COR-L47 (cell line): ENCODE data around the gene MPZL1.
A peak's percentile ranks its signal among the peaks of the same experiment; 100 is the strongest.
"Not testable (repeated sequence)": the region's sequence is repeated elsewhere in the genome, so short reads cannot be mapped to it uniquely, and the experiment has no call there.

Source experiments
- DNase-seq: peaks from one replicate; lab custom pipeline; 2025; lab: John Stamatoyannopoulos, UW

Gene MPZL1

DNA sequence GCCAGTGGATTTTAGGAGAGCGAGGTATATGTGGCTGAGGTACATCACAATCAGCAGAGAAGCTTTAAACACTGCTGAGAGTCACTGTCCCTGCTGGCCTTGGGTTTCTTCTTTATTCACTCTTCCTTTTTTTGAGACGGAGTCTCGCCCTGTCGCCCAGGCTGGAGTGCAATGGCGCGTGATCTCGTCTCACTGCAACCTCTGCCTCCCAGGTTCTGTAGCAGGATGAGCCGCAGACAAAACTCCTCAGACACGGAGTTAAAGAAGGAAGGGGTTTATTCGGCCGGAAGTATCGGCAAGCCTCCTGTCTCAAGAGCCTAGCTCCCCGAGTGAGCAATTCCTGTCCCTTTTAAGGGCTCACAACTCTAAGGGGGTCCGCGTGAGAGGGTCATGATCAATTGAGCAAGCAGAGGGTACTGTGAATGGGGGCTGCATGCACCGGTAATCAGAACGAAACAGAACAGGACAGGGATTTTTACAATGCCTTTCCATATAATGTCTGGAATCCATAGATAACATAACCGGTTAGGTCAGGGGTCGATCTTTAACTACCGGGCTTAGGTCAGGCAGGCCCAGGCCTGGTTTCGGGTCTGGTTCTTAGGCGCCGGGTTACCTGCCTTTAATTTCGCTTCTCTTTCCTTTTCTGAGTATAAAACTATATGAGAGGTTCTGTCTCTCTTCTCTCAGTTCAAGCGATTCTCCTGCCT lies 1.9 kb upstream of the MPZL1 start:
- DNase-seq = not testable (repeated sequence)

DNA sequence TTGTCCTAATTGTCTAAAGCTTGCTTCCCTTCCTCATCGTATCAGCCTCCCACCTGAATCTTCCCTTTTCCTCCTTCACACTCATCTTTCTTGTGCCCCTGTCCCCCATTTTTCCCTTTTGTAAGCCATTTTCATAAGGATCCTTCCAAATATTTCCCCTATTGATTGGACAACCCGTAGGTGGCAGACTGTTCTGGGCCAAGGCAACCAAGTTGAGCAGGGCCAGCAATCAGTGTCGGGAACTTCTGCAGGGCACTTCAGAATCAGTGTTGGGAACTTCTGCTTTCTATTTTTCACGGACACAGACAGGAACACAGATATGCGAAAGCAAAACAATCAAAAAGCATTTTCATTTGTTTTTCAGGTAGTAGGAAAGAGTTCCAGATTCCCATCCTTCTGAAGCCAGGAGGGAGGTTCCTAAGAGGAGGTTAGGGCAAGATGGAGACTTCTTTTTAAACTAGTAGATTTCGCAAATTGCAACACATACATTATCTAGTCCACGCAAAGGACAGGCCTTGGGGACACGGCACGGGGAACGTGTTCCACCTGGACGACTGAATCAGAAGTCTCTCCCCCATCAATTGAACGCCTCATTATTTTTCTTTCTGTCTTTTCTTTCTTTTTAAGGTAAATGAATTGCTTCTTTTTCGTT lies 691 bp upstream of the MPZL1 start:
- no peak for DNase-seq

GRCh38 chr1:167722152-167722869 lies 529 bp downstream of the MPZL1 start:
- peak; percentile 49 for DNase-seq

GRCh38 chr1:167722870-167723251 lies 1.1 kb downstream of the MPZL1 start:
- no peak for DNase-seq

GRCh38 chr1:167723707-167724323 lies 2.0 kb downstream of the MPZL1 start:
- no peak for DNase-seq

GRCh38 chr1:167726008-167726407 lies 4.2 kb downstream of the MPZL1 start:
- no peak for DNase-seq

DNA sequence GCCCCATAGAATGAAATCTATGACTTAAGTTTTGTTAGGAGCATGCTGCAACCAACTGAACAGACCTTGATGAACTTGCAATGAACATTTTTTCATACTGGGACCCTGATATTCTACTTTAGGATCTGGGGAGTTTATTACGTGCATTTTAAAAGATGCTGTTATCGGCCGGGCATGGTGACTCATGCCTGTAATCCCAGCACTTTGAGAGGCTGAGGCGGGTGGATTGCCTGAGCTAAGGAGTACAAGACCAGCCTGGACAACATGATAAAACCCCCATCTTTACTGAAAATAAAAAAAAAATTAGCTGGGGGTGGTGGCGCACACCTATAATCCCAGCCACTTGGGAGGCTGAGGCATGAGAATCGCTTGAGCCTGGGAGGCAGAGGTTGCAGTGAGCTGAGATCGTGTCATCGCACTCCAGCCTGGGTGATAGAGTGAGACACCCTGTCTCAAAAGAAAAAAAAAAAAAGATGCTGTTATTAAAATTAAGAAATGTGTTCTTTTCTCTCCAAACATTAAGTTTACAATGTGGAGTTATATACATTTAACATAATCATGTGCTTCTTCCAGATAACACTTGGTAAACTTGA lies 7.1 kb downstream of the MPZL1 start:
- no peak for DNase-seq

- DNase-seq = no peak
These were observed 12.4 kb downstream of the MPZL1 start for GRCh38 chr1:167734227-167734626.

- no peak for DNase-seq
These were observed 13.1 kb downstream of the MPZL1 start for GRCh38 chr1:167734841-167735240.

GRCh38 chr1:167737169-167737568 lies 15.4 kb downstream of the MPZL1 start:
- no peak for DNase-seq

DNA sequence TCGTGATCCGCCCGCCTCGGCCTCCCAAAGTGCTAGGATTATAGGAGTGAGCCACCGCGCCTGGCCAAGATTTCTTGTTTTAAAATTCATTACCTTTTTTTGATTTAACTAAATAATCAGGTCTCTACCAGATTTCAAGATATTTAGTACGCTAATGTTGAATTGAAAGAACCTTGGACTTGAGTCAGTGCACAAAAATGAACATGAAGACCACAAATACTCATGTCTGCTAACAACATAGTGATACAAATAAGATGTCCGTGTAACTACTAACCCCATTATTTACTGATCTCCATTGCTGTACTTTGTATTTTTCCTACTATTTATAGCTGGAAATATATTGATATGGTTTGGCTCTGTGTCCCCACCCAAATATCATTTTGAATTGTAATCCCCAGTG lies 16.4 kb downstream of the MPZL1 start:
- no peak for DNase-seq

GRCh38 chr1:167739752-167740151 lies 18.0 kb downstream of the MPZL1 start:
- DNase-seq = no peak

DNA sequence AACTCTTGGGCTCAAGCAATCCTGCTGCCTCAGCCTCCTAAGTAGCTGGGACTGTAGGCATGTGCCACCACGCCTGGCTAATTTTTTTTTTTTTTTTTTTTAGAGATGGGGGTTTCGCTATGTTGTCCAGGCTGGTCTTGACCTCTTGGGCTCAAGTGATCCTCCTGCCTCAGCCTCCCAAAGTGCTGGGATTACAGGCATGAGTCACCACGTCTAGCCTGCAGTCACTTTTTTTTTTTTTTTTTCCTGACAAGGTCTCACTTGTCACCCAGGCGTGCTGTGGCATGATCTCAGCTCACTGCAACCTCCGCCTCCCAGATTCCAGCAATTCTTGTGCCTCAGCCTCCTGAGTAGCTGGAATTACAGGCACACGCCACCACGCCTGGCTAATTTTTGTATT lies 19.3 kb downstream of the MPZL1 start:
- DNase-seq = not testable (repeated sequence)

GRCh38 chr1:167742392-167743057 lies 20.7 kb downstream of the MPZL1 start:
- DNase-seq = not testable (repeated sequence)

DNA sequence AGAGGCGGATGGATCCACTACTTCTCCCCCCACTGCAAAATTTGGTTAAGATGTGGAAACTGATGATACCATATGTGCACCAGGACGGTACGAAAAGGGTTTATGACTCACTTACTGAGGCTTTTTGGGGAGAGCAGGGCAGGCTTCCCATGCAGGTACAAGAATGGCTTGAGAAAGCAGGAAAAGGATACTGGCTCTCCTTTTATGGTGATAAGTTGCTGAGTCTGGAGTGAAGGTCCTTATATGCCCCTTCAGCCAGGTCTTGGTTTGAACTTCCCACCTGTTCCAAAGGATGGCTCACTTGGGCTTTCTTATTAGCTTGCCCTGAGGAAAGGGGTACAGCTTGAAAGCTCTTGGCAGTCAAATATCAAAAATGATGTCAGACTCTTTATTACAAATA lies 23.1 kb downstream of the MPZL1 start:
- DNase-seq = no peak

DNA sequence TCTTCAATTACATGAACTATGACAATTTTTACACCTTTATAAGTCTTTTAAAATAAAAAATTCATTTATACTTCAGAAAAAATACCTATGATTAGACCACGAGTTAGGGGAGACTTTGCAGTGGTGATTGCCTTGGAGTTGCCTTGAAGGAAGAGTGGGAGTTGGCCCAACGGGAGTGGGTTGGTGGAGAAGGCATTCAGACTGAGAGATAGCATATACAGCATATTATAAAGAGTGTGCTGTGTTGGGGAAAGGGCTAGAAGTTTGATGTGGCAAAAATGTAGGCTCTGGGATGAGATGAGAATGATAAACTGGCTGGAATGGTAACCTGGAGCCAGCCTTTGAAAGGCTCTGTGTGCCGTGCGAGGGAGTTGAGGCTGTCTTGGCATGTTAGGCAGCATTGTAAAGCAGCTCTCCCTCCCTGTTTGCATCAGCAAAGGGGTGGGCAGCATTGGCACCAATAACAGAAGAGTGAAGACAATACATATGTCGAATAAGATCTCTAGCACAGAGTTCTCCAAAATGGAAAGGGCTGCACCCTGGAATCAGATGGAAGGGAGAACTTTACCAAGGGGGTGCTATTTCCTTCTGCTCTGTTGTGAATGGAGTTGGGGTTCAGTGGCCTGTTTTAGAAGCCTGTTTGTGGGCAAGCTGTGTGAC lies 24.4 kb downstream of the MPZL1 start:
- no peak for DNase-seq

GRCh38 chr1:167746988-167747655 lies 25.3 kb downstream of the MPZL1 start:
- DNase-seq = no peak

- no peak for DNase-seq
These were observed 26.2 kb downstream of the MPZL1 start for GRCh38 chr1:167747988-167748387.

DNA sequence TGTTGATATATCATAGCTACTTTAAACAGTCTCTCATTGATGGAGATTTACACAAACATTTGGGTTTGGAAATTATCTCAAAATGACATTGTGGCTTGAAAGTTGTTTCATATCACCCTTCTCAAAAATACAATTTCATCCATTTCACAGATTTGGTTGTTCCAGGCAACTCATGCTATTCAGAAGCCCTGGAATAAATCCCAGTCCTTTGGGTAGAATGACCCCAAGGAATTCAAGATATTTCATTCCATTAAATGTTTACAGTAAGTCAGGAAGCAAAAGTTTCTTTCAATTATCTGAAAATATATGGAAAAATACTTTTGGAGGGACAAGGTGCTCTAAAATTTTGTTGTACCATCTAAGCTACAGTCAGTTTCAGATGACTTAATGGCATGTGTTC lies 27.1 kb downstream of the MPZL1 start:
- DNase-seq = no peak

DNA sequence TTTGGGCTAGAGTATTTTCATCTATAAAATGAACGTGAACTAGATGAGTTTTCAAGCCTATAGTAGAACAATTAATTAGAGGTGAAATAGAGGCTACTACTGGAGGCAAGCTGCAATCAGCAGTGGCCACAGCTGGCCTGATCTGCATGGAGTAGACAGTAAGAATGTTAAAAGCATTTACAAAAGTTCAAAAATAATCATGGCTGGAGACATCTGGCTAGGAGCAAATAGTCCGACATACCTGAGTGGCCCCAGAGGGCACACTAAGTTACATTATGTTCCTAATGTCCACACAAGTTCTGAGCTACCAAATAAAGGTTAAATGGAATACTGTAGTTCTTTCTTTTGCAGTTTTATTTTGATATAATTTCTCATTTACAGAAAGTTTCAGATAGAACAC lies 28.0 kb downstream of the MPZL1 start:
- no peak for DNase-seq

DNA sequence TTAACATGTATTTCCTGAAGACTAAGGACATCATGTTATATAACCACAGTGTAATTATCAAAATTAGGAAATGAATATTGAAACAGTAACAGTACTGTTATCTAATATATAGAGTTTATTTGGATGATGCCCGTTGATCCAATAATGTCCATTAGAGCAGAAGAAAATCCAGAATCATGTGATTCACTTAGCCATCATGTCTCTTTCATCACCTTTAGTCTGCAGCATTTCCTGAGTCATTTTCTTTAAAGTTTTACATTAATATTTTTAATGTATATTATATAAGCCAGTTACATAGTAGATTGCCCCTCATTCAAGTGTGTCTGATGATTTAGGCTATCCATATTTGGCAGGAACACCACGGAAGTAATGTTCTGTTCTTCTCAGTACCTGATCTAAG lies 28.9 kb downstream of the MPZL1 start:
- no peak for DNase-seq
